Right renal cortex interstitium (tissue), 3 donors: ENCODE data around the gene CDK10. TPM values are rescaled to one million over a fixed set of nuclear protein-coding genes. Genes with fewer than 3 reads are reported as not detected.
"Not testable (repeated sequence)": the region's sequence is repeated elsewhere in the genome, so short reads cannot be mapped to it uniquely, and the experiment has no call there.

Experiments used
- DNase-seq, 3 donors: peaks; one replicate each; pipeline ENCODE4 v3.0.0-alpha.2; 2013; ENCODE audit warnings: low read depth in 3 of 3, low spot score in 2 of 3
- polyA plus RNA-seq, 3 donors: library from polyadenylated mRNA; unstranded; fragments of 120-200 nt; gene quantifications; one replicate each; pipeline ENCODE4 v1.2.1, GENCODE V29; 2013; ENCODE audit not compliant: insufficient read length in 3 of 3

The CDK10 gene
- polyA plus RNA-seq, 3 donors: 79.6 to 97.3 (median 83.1) TPM

DNA sequence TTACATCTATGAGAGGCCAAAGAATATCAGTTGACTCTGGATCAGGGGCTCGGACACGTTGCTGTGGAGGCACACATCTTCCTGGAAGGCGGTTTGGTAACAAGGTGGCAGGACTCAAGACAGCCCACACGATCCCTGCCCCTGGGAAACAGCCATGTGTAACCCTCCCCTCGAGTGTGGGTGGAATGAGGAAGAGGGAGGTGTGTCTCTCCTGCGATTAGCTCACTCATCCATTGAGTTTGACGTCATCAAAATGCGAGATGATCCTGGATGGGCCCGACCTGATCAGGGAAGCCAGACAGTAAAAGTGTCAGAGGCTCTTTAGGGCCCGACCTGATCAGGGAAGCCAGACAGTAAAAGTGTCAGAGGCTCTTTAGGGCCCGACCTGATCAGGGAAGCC is 22.3 kb upstream of the CDK10 start:
- not testable (repeated sequence) for DNase-seq

DNA sequence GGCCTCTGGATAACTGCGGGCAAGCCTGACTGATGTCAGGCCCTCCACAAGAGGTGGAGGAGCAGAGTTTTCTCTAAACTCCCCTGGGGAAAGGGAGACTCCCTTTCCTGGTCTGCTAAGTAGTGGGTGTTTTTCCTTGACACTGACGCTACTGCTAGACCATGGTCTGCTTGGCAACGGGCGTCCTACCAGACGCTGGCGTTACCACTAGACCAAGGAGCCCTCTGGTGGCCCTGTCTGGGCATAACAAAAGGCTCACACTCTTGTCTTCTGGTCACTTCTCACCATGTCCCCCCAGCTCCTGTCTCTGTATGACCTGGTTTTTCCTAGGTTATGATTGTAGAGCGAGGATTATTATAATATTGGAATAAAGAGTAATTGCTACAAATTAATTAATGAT is 19.5 kb upstream of the CDK10 start:
- not testable (repeated sequence) for DNase-seq

DNA sequence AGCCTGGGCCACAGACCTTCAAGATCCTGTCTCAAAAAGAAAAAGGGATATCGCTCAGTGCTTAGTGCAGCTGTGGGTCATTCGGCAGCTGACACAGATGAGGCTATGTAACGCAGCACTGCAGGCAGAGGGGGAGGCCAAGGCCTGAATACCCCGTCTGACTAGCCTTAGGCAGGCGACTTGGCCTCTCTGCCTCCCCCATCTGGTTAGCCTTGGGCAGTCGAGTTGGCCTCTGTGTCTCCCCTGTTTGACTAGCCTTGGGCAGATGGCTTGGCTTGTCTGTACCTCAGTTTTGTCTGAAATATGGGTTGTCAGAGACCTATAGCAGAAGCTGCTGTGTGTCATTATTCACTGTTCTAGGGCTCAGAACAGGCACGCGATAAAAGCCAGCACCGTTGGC is 18.9 kb upstream of the CDK10 start:
- no peak for DNase-seq

DNA sequence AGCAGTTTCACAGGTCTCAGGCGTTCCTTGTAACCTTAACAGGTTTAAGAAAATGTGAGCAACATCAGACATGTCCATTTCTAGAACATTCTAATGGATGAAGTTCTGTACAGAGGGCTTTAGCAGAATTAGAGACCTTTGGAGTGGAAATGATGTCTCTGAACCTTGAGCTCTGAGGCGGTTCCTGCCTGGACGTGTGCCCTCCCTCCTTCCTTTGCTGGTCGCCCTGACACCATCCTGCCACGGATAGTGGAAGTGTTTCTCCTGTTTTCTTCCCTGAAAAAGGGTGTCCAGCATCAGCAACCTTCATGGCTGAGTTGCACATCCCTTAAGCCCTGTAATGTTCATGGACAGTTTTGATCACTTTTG is 17.7 kb upstream of the CDK10 start:
- DNase-seq: no peak

DNA sequence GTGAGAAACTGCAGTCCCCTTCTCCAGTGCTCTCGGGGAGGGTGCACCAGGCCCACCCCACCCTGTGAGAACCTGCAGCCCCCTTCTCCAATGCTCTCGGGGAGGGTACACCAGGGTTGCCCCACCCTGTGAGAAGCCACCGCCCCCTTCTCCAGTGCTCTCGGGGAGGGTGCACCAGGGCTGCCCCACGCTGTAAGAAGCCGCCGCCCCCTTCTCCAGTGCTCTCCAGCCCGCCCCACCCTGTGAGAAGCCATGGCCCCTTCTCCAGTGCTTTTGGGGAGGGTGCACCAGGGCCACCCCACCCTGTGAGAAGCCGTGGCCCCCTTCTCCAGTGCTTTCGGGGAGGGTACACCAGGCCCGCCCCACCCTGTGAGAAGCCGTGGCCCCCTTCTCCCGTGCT is 16.7 kb upstream of the CDK10 start:
- DNase-seq: no peak

DNA sequence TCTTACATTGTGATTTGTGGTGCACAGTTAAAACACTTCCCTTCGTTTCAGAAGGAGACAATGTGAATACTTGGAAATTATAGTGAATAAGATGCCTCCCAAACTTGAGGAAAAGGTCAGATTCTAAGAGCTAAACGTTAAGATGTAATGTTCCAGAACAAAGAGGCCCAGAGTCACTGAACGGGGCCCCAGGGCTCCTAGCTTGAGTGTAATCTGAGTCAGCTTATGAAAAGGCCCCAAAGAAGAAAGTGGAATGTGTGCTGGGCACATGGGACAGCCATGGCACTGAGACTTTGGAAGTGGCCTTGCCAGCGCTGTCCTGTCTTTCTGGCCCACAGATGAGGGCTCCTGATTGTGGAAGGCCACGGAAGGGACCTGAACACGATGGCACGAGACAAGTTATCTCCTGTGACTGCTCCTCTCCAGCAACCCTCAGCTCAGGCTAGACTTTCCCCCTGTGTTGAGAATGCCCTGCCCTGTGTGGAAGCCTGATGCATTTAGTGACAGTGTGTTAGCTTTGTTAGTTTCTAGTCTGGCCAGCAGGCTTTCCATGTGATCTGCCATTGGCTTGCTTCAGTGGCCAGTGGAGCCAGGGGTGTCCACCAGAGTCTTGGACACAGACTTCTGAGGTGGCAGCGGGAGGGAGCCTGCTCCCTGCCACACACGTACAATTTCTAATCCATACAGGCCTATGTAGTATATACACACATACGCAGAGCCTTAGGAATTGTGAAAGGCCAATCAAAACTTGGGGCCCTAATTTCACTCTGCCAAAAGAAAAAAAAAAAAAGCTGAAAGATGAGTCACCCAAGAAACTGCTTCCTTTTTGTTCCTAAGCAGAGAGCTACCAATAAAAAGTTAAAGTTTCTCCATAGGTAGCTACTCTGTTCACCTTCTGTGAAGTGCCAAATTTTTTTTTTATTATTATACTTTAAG is 15.7 kb upstream of the CDK10 start:
- DNase-seq: no peak

DNA sequence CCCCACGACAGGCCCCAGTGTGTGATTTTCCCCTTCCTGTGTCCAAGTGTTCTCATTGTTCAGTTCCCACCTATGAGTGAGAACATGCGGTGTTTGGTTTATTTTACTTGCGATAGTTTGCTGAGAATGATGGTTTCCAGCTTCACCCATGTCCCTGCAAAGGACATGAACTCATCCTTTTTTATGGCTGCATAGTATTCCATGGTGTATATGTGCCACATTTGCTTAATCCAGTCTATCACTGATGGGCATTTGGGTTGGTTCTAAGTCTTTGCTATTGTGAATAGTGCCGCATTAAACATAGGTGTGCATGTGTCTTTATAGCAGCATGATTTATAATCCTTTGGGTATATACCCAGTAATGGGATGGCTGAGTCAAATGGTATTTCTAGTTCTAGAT is 14.9 kb upstream of the CDK10 start:
- not testable (repeated sequence) for DNase-seq

DNA sequence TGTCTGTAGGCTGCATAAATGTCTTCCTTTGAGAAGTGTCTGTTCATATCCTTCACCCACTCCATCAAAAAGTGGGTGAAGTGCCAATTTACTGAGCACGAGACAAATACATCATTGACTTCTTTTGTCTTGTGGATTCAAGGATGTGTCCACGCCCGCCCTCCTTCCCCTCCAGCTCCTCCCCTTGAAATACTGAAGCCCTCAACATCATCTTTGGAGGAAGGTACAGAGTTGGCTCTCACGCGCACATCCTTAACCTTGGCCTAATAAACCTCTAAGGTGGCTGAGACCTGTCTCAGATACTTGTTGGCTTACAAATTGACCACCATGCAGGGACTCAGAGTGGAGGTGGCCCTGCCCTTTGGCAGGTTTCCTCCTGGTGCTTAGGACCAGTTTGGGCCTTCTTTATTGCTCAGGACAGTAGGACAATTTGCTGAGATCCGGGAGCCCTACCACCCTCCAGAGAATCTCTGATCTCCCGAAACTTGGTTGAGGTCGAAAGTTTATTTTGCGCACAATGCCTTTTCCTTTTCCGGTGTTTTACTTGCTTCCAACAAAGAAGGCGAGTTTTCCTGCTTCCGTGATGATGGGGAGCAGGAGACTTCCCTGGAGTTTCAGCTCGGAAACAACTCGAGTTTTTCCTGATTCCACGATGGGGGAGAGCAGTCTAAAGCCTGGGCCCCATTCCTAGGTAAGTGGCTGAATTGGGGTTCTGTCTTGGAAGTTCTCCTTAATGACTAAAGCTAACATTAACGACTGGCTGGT is 14.1 kb upstream of the CDK10 start:
- DNase-seq: no peak

DNA sequence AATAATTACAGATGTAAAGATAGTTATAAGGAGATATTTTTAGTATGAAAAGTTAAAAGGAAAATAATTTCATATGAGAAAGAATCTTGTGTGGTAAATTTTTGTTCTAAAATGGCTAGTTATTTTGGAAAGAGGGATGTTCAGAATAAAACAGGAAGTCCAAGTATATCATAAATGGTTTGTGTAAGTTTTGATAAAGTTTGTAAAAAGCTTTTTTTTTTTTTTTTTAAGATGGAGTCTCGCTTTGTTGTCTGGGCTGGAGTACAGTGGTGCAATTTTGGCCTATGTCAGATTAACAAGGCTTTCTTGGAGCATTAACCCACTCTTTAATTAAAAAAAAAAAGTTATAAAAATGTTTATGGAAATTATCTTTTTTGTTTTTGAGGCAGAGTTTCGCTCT is 8.2 kb upstream of the CDK10 start:
- no peak for DNase-seq

DNA sequence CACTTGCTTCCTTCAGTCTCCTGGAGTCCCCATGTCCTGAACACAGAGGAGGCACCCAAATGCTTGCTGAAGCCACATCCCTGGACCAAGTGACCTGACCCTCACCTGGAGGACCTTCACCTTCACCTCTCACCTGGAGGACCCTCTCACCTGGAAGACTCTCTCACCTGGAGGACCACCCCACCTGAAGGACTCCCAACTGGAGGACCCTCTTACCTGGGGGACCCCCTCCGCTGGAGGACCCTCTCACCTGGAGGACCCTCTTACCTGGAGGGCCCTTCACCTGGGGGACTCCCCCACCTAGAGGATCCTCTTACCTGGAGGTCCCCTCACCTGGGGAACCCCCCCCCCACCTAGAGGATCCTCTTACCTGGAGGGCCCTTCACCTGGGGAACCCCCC is 573 bp upstream of the CDK10 start:
- no peak for DNase-seq

DNA sequence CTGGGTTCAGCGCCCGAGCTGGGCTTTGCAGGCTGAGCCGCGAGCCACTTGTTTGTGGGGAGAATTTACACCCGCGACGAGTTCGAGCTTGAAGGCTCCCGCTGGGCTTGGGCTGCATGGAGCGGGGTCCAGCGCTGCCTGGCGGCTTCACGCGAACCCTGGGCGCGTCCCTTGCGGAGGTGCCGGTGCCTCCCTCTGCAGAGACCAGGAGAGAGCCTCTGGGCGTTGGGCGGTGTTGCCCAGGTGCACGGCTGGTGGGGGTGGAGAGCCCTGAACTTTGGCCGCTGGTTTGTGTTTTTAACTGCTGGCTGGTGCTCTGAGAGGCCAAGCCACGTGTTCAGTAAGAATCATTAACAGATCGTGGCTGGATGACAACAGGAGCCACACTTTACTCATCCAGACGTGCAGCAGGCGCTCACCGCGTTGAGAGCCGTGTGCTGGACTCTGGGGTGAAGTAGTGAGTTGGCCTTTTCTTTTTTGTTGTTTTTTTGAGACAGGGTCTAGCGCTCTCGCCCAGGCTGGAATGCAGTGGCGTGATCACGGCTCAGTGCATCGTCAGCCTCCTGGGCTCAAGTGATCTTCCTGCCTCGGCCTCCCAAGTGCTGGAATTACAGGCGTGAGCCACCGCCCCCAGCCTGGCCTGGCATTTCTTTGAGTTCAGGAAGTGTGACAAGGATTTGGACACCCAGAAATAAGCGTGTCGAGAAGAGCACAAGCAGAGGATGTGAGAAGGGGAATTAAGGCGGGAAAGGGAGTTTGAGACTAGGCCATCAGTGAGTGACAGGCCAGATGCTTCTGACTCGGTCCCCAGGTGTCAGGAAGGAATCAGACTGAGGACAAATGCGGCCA is 827 bp downstream of the CDK10 start:
- DNase-seq: peak in 2 of 3 donors; percentile 37 to 54

DNA sequence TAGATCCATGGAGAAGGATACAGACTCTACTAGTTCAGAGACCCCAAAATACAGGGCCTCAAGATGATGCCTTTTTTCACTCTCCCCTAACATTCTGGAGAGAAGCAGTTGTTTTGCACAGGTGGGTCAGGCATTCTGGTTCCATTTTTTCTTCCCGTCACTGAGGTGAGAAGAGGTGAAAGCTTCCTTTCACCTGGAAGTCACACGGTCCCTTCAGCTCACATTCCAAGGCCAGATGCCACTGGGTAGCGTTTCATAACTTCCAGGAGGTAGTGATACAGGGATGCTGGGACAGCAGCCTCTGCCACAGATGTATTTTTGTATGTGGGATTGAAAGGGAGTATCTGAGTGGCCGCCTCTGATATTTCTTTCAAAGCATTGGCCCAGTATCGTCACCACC is 1.9 kb downstream of the CDK10 start:
- no peak for DNase-seq

DNA sequence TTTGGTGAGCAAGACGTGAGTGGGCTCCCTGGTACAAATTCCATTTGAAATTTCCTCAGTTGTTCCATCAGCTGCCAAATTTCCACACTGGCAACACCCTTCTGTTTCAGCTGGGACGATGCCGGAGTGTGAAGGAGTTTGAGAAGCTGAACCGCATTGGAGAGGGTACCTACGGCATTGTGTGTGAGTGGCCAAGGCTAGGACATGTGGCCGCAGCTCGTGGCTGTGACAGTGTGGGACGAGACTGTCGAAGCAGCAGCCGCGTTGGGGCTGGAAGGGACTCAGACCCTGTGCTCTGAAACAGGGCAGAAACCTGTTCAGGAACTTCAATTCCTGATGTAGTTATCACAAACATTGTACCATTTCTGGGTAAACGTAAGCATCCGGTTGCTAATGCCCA is 2.7 kb downstream of the CDK10 start:
- no peak for DNase-seq

DNA sequence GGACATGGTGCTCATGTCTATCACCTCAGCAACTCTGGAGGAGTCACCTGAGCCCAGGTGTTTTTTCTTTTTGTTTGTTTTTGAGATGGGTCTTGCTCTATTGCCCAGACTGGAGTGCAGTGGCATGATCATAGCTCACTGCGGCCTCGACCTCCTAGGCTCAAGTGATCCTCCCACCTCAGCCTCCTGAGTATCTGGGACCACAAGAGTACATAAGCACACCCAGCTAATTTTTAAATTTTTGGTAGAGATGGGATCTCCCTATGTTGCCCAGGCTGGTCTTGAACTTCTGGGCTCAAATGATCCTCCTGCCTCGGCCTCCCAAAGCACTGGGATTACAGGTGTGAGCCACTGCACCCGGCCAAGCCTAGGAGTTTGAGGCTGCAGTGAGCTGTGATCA is 3.1 kb downstream of the CDK10 start:
- DNase-seq: not testable (repeated sequence)

DNA sequence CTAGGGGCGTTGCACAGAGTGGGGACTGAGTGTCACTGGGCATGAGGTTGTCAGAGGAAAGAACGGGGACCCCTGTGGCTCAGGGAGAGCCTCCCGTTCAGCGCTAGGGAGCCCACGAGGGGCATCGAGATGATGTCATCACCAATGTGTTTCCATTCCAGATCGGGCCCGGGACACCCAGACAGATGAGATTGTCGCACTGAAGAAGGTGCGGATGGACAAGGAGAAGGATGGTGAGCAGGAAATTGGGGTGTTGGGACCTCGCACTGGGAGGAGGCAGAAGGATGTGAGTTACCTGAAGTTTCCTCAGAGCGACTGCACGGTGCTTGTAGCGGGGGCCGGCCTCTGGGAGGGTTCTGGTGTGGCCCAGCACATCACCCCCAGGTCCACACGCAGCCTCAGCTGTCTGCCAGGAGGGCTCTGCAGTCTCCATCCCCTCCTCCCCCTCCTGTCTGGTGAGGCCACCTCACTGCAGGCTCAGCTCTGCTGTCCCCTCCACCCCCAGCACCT is 4.0 kb downstream of the CDK10 start:
- DNase-seq: no peak

DNA sequence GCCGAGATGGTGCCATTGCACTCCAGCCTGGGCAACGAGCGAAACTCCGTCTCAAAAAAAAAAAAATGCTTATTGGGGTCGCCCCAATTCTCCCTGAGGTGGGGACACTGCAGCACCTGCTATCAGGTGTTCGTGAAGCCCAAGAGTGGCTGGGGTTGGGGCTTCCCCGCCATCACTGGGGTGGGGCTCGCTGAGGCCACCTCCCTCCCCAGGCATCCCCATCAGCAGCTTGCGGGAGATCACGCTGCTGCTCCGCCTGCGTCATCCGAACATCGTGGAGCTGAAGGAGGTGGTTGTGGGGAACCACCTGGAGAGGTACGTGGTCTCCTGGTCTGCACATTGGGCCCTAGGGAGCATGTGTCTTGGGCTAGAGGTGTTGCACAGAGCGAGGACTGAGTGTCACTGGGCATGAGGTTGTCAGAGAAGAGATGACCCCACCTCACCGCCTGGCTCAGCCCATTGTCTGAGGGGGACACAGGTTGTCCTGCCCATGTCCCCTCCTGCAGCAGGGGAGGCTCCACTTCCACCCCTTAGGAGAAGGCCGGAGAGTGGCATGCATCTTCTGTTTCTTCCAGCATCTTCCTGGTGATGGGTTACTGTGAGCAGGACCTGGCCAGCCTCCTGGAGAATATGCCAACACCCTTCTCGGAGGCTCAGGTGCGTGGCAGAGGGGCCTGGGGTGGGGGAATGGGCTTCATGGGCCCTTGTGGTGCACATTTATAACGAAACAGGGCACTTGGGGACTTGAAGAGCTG is 4.9 kb downstream of the CDK10 start:
- DNase-seq: no peak

DNA sequence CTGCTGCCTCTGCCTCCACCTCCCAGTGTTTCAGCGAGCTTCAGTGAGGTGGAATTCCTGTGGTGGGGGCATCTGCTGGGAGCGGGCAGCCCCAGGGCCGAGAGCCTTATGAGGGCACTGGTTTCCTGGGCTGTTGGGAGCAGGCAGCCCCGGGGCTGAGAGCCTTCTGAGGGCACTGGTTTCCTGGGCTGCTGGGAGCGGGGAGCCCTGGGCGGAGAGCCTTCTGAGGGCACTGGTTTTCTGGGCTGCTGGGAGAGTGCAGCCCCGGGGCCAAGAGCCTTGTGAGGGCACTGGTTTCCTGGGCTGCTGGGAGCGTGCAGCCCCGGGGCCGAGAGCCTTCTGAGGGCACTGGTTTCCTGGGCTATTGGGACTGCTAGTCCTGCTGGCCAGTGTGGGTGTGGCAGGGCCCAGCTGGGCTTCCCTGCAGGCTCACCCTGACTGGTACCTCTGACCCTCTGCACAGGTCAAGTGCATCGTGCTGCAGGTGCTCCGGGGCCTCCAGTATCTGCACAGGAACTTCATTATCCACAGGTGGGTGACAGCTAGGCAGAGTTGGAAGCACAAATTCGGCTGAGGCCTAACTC is 5.6 kb downstream of the CDK10 start:
- no peak for DNase-seq

DNA sequence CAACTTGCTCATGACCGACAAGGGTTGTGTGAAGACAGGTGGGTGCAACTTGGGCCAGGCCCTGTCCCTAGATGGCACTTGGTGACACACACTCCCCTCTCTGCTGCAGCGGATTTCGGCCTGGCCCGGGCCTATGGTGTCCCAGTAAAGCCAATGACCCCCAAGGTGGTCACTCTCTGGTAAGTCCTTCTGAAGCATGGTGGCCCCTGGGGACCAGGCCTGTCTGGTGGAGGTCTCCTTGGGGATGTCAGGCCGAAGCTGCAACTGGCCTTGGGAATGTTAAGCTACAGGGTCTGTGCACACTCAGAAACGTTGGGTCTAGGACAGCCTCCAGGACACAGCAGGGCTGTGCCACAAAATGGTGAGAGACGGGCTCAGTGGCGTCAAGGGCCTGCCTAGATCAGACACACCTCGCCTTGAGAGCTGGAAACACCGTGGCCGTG is 6.8 kb downstream of the CDK10 start:
- no peak for DNase-seq

DNA sequence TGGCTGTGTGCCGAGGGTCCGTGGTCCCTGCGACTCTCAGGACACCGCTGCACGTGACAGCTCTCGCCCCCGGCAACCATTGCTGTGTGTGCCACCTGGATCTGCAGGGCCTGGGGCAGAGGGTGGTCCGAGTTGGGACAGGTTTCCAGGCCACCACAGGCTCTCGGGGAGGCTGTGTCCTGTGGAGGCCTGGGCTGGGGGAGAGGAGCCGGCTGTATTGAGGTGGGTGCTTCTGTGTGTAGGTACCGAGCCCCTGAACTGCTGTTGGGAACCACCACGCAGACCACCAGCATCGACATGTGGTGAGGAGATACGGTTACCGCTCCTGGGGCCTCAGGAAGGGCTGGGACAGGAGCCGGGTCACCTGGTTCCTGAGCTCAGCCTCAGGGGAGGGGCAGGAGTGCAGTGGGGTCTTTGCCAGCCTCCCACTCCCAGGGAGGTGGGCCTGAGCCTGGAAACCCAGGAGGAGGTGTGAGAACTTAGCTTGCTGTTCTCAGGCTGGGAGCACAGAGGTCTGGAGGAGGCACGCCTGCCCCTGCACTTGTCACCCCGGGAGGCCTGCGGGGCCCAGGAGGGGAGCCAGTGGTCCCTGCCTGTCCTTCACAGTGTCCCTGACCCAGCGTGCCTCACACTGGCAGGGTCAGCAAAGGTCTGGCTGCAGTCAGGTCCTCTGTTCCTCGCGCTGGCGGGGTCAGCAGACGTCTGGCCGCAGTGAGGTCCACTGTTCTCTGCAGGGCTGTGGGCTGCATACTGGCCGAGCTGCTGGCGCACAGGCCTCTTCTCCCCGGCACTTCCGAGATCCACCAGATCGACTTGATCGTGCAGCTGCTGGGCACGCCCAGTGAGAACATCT is 7.7 kb downstream of the CDK10 start:
- no peak for DNase-seq
